Measurements from ENCODE around the gene BASP1.

The BASP1 gene

GRCh38 chr5:17229313-17229712 is 11.9 kb downstream of the BASP1 start:
- no peak overlapping the region for H3K4me3 ChIP-seq (ENCODE audit: low read depth in 1 of 2, low read length in 1 of 2)
- H3K27ac ChIP-seq = peak overlapping the region; percentile 94
- H3K4me1 ChIP-seq (ENCODE audit: control insufficient read depth in 1 of 2, insufficient read depth in 1 of 2, low read depth in 1 of 2, low read length in 1 of 2) = peaks cover 67 to 78% of the 10 kb centered on the region in 2 experiments
- no peaks in the 10 kb centered on the region for H3K27me3 ChIP-seq
- no peak for TF ChIP-seq CTCF (IDR thresholded peaks at IDR 0.05)
- H3K9me3 ChIP-seq = no peaks in the 10 kb centered on the region
- H3K36me3 ChIP-seq = peaks cover 63% of the 10 kb centered on the region

GRCh38 chr5:17230191-17230590 is 12.8 kb downstream of the BASP1 start:
- Histone ChIP-seq H3K27ac (peak overlapping the region; percentile 94), H3K4me3 (ENCODE audit: low read depth in 1 of 2, low read length in 1 of 2) (no peak overlapping the region), H3K4me1 (ENCODE audit: control insufficient read depth in 1 of 2, insufficient read depth in 1 of 2, low read depth in 1 of 2, low read length in 1 of 2) (peaks cover 67 to 78% of the 10 kb centered on the region in 2 experiments), H3K9me3 (no peaks in the 10 kb centered on the region), H3K36me3 (peaks cover 56% of the 10 kb centered on the region), H3K27me3 (no peaks in the 10 kb centered on the region)
- no peak for TF ChIP-seq CTCF (IDR thresholded peaks at IDR 0.05)

DNA sequence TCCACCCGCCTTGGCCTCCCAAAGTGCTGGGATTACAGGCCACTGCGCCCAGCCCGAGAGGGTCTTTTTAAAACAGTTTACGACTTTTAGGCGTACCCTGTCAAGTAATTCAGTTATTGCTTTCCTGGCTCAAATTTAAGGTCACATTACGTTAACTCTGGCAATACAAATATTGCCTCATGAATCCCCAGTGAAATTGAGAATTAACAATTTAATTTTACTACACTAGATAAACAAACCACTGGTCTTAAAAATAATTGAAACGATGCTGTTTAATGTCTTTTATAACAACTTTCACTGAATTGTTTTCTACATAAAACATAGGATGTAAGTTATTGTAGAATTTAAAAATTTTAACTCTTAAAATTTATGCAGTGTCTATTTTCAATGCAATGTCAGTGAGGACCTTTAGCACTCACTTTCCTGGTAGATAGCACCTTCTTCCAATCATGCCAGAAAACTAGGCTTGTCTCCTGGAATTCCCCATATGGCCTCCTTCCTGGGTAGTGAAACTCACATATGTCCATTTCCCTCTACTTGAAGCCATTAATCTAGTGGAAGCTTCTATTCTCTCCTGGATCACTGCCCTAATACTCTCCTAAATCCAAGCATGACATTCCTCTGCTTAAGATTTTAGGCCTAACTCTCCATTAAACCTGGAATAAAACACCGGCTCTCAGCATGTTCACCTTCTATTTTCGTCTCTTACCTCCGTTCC is 13.5 kb downstream of the BASP1 start:
- Histone ChIP-seq H3K9me3 (no peaks in the 10 kb centered on the region), H3K27ac (peak overlapping the region; percentile 94), H3K27me3 (no peaks in the 10 kb centered on the region), H3K4me1 (ENCODE audit: control insufficient read depth in 1 of 2, insufficient read depth in 1 of 2, low read depth in 1 of 2, low read length in 1 of 2) (peaks cover 68 to 78% of the 10 kb centered on the region in 2 experiments), H3K36me3 (peaks cover 52% of the 10 kb centered on the region), H3K4me3 (ENCODE audit: low read depth in 1 of 2, low read length in 1 of 2) (no peak overlapping the region)
- TF ChIP-seq CTCF (IDR thresholded peaks at IDR 0.05) = no peak

DNA sequence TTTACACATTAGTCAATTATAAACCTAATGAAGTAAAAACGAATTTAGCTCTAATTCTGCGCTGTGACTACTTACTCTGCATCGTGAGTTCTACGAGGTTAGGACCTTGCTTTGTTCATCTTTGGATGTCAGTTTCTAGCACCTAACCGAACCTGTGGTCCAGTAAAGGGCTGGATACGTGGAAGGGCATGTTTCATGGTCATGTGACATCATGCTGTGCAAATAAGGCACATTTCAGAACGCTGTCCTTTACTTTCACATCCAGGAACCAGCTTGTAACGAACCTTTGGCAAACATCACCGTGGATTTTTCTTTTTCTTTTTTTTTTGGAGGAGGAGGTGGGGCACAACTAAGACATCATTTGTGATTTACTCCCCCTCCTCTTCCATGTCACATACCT is 15.0 kb downstream of the BASP1 start:
- TF ChIP-seq CTCF (IDR thresholded peaks at IDR 0.05) = no peak
- no peaks in the 10 kb centered on the region for H3K9me3 ChIP-seq
- peaks cover 71 to 76% of the 10 kb centered on the region in 2 experiments for H3K4me1 ChIP-seq (ENCODE audit: control insufficient read depth in 1 of 2, insufficient read depth in 1 of 2, low read depth in 1 of 2, low read length in 1 of 2)
- no peak overlapping the region for H3K4me3 ChIP-seq (ENCODE audit: low read depth in 1 of 2, low read length in 1 of 2)
- H3K27me3 ChIP-seq = no peaks in the 10 kb centered on the region
- peak overlapping the region; percentile 94 for H3K27ac ChIP-seq
- peaks cover 52% of the 10 kb centered on the region for H3K36me3 ChIP-seq

- H3K27me3 ChIP-seq = no peaks in the 10 kb centered on the region
Measured at GRCh38 chr5:17233488-17233887, 16.1 kb downstream of the BASP1 start.

More at GRCh38 chr5:17233488-17233887, 16.1 kb downstream of the BASP1 start:
- no peak for TF ChIP-seq CTCF (IDR thresholded peaks at IDR 0.05)
- Histone ChIP-seq H3K4me1 (ENCODE audit: control insufficient read depth in 1 of 2, insufficient read depth in 1 of 2, low read depth in 1 of 2, low read length in 1 of 2) (peaks cover 65 to 75% of the 10 kb centered on the region in 2 experiments), H3K36me3 (peaks cover 48% of the 10 kb centered on the region), H3K9me3 (no peaks in the 10 kb centered on the region), H3K4me3 (ENCODE audit: low read depth in 1 of 2, low read length in 1 of 2) (peak overlapping the region in 1 of 2 experiments; percentile 36), H3K27ac (peak overlapping the region; percentile 94)
